ENCODE measurements around the gene HES2. TPM values are rescaled to one million over a fixed set of nuclear protein-coding genes. Genes with fewer than 3 reads are reported as not detected.

The HES2 gene
- total RNA-seq, 1 experiment from 2014 or later: 1.2 TPM

- H2AK5ac ChIP-seq (ENCODE audit: insufficient read length, low read length): no peak overlapping the region
- no peak overlapping the region for H2AFZ ChIP-seq (ENCODE audit: low read length)
- no peak overlapping the region for H4K5ac ChIP-seq (ENCODE audit: insufficient read length, low read depth, low read length)
- no peak overlapping the region; the same call in 1 of the 2 replicates for H3K14ac ChIP-seq (ENCODE audit: insufficient read depth, low read length)
- no peak overlapping the region for H3K4ac ChIP-seq (ENCODE audit: low read depth, low read length)
- H3K4me1 Mint-ChIP-seq: peaks cover 5 to 10% of the 10 kb centered on the region in 2 experiments; a peak in 3 of 4 replicates
- H2BK20ac ChIP-seq (ENCODE audit: low read depth, low read length, poor library complexity, severe bottlenecking): no peak overlapping the region
- H3K36me3 Mint-ChIP-seq (ENCODE audit: insufficient read depth in 1 of 3, low read depth in 3 of 3): peaks cover 10 to 14% (median 11%) of the 10 kb centered on the region in 3 experiments
- no peak overlapping the region for H3K4me2 ChIP-seq (ENCODE audit: insufficient read depth, insufficient read length, low read length)
- H3K27ac Mint-ChIP-seq: peak overlapping the region; percentile 48 to 72 (median 57); a peak in 3 of 7 replicates
- no peak for TF ChIP-seq CTCF (conservative IDR thresholded peaks at IDR 0.05)
- H3K79me1 ChIP-seq (ENCODE audit: insufficient read depth, low read depth, low read length, poor library complexity, severe bottlenecking): peaks cover 4% of the 10 kb centered on the region
- DNase-seq: no peak
- H2BK15ac ChIP-seq (ENCODE audit: low read depth, low read length): no peak overlapping the region
- H3K9me3 ChIP-seq (ENCODE audit: control insufficient read depth, low read depth, low read length): no peaks in the 10 kb centered on the region
- WGBS (ENCODE audit: extremely low coverage, insufficient read length, low lambda C conversion rate): no CpG with 5 or more reads among the region's 9 CpGs
- no peak overlapping the region for H4K8ac ChIP-seq (replicated peaks; ENCODE audit: insufficient read length, low read depth, low read length)
- no peak overlapping the region for H3K23ac ChIP-seq (ENCODE audit: insufficient read length, low read depth, low read length)
- H3K4me3 Mint-ChIP-seq: no peak overlapping the region
- no peak overlapping the region for H3K9ac ChIP-seq (ENCODE audit: extremely low read depth, insufficient read length, low read length)
- no peaks in the 10 kb centered on the region for H4K20me1 ChIP-seq (ENCODE audit: control insufficient read depth, insufficient read depth, insufficient read length)
- H3K9me3 Mint-ChIP-seq: peaks cover 9% of the 10 kb centered on the region in 2 experiments; a peak in 4 of 5 replicates
- no peak overlapping the region for H3K56ac ChIP-seq (ENCODE audit: insufficient read length, low read depth, low read length)
- H3K4me1 ChIP-seq (ENCODE audit: insufficient read depth, low read length): no peaks in the 10 kb centered on the region
- H3K23me2 ChIP-seq (ENCODE audit: insufficient read length, low read depth, low read length, poor library complexity, severe bottlenecking): no peaks in the 10 kb centered on the region
- no peak overlapping the region for H3K18ac ChIP-seq (ENCODE audit: insufficient read length, low read depth, low read length)
- no peak overlapping the region for H2BK5ac ChIP-seq (ENCODE audit: insufficient read length, low read length)
- H3K27me3 ChIP-seq (ENCODE audit: insufficient read depth, low read length): no peaks in the 10 kb centered on the region
- no peak overlapping the region for H3T11ph ChIP-seq (ENCODE audit: low read length)
- H3K27ac ChIP-seq (ENCODE audit: insufficient read length, low read depth, low read length): no peak overlapping the region
- no peak overlapping the region for H2BK12ac ChIP-seq (ENCODE audit: insufficient read length, low read depth, low read length)
- H2BK120ac ChIP-seq (ENCODE audit: low read depth, low read length, poor library complexity, severe bottlenecking): no peak overlapping the region
- H4K91ac ChIP-seq (ENCODE audit: insufficient read length, low read depth, low read length): no peak overlapping the region
- H3K27me3 Mint-ChIP-seq (ENCODE audit: low read depth): peaks cover 2% of the 10 kb centered on the region; the same call in 1 of the 2 replicates
- H3K79me2 ChIP-seq (ENCODE audit: insufficient read depth, low read length): peaks cover 5% of the 10 kb centered on the region; the same call in 1 of the 2 replicates
Measured at GRCh38 chr1:6367381-6368012, 52.2 kb downstream of the HES2 start.
